Cardiac muscle cell (in vitro differentiated cells and primary cell): Measurements from ENCODE around the gene PNPLA6. TPM values are rescaled to one million over a fixed set of nuclear protein-coding genes. Genes with fewer than 3 reads are reported as not detected.

Experiments
- DNase-seq, 2 donors: peaks; one replicate each; pipeline versions ENCODE4 v3.0.0 to v3.0.0-alpha.2; 2010 to 2017; ENCODE audit warnings: low read depth in 1 of 2, low spot score in 1 of 2
- H3K27ac ChIP-seq: fragments of 200-600 bp; sonication (generic); 2 replicates; pipeline ENCODE4 v1.5.1; 2016
- H3K27me3 ChIP-seq: fragments of 200-600 bp; sonication (generic); 2 replicates; pipeline ENCODE4 v1.6.0; 2016; ENCODE audit warnings: control low read depth
- H3K36me3 ChIP-seq: fragments of 200-600 bp; sonication (generic); 2 replicates; pipeline ENCODE4 v1.5.1; 2016; ENCODE audit warnings: control low read depth
- H3K4me1 ChIP-seq: fragments of 200-600 bp; sonication (generic); 2 replicates; pipeline ENCODE4 v1.8.1; 2017; ENCODE audit warnings: low read depth, mild to moderate bottlenecking, mixed run types
- H3K4me3 ChIP-seq: fragments of 200-600 bp; sonication (generic); 2 replicates; pipeline ENCODE4 v1.5.1; 2016; ENCODE audit warnings: mild to moderate bottlenecking
- H3K9me3 ChIP-seq: fragments of 200-600 bp; sonication (generic); 2 replicates; pipeline ENCODE4 v1.5.1; 2017; ENCODE audit warnings: low read depth, mild to moderate bottlenecking, control low read depth
- polyA plus RNA-seq: library from polyadenylated mRNA; unstranded; fragments of >200 nt; fragmentation: Nextera tagmentation; extraction: Ambion mirVana; gene quantifications from 2 replicates; pipeline ENCODE4 v1.2.1, GENCODE V29; 2016
- total RNA-seq: library from RNA; depleted of rRNA; stranded (reverse); fragments of >200 nt; gene quantifications from 2 replicates; pipeline ENCODE4 v1.2.3, GENCODE V29; 2016
- TF ChIP-seq, protein P1 (sequence below): IDR thresholded peaks from 2 replicates; pipeline ENCODE4 v1.5.1; 2012; ENCODE audit warnings: low read depth, mild to moderate bottlenecking, low read length

The PNPLA6 gene
- total and polyA plus RNA-seq, 2 experiments from 2014 or later, result 29.3 to 56.4 TPM

GRCh38 chr19:7606289-7606688 is 70.8 kb downstream of the PNPLA6 start:
- Histone ChIP-seq H3K36me3 (no peaks in the 10 kb centered on the region), H3K27me3 (no peaks in the 10 kb centered on the region), H3K27ac (no peak overlapping the region), H3K9me3 (no peaks in the 10 kb centered on the region), H3K4me1 (no peaks in the 10 kb centered on the region), H3K4me3 (no peak overlapping the region)
- DNase-seq, result no peak
- TF ChIP-seq, protein P1, sequence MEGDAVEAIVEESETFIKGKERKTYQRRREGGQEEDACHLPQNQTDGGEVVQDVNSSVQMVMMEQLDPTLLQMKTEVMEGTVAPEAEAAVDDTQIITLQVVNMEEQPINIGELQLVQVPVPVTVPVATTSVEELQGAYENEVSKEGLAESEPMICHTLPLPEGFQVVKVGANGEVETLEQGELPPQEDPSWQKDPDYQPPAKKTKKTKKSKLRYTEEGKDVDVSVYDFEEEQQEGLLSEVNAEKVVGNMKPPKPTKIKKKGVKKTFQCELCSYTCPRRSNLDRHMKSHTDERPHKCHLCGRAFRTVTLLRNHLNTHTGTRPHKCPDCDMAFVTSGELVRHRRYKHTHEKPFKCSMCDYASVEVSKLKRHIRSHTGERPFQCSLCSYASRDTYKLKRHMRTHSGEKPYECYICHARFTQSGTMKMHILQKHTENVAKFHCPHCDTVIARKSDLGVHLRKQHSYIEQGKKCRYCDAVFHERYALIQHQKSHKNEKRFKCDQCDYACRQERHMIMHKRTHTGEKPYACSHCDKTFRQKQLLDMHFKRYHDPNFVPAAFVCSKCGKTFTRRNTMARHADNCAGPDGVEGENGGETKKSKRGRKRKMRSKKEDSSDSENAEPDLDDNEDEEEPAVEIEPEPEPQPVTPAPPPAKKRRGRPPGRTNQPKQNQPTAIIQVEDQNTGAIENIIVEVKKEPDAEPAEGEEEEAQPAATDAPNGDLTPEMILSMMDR, result no peak

GRCh38 chr19:7607212-7607873 is 71.8 kb downstream of the PNPLA6 start:
- TF ChIP-seq, protein P1, result no peak
- Histone ChIP-seq H3K27ac (no peak overlapping the region), H3K36me3 (no peaks in the 10 kb centered on the region), H3K4me1 (no peaks in the 10 kb centered on the region), H3K9me3 (no peaks in the 10 kb centered on the region), H3K4me3 (no peak overlapping the region), H3K27me3 (no peaks in the 10 kb centered on the region)
- DNase-seq, result no peak

DNA sequence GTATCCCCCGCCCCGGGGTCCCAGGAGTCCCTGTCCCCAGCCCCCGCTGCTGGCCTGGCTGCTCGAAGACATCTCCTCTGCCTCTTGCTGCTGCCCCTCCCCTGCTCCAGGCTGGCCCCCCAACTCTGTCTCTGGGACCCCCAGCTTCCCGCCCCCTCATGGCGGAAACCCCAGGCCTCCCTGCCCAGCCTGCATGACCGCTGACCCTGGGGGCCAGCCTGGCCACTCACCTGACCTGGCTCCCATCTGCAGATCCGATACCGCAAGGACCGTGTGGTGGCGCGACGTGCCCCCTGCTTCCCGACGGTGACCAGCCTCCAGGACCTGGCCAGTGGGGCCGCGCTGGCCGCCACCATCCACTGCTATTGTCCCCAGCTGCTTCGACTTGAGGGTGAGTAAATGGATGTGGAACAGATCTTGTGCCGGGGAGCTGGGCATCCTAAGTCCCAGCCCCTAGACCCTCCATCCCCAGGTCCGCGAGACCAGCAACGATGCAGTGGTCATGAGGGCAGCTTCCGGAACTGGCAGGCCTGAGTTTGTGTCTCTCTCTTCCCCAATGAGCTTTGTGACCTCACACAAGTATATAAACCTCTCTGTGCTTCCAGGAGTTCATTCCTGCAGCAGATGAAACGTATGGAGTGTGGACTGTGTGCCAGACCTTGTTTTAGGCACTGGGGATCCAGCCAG is 72.5 kb downstream of the PNPLA6 start:
- H3K27ac ChIP-seq, result no peak overlapping the region
- no peaks in the 10 kb centered on the region for H3K27me3 ChIP-seq
- no peaks in the 10 kb centered on the region for H3K36me3 ChIP-seq
- TF ChIP-seq, protein P1, result no peak
- no peaks in the 10 kb centered on the region for H3K9me3 ChIP-seq
- no peaks in the 10 kb centered on the region for H3K4me1 ChIP-seq
- DNase-seq, result no peak
- H3K4me3 ChIP-seq, result no peak overlapping the region

DNA sequence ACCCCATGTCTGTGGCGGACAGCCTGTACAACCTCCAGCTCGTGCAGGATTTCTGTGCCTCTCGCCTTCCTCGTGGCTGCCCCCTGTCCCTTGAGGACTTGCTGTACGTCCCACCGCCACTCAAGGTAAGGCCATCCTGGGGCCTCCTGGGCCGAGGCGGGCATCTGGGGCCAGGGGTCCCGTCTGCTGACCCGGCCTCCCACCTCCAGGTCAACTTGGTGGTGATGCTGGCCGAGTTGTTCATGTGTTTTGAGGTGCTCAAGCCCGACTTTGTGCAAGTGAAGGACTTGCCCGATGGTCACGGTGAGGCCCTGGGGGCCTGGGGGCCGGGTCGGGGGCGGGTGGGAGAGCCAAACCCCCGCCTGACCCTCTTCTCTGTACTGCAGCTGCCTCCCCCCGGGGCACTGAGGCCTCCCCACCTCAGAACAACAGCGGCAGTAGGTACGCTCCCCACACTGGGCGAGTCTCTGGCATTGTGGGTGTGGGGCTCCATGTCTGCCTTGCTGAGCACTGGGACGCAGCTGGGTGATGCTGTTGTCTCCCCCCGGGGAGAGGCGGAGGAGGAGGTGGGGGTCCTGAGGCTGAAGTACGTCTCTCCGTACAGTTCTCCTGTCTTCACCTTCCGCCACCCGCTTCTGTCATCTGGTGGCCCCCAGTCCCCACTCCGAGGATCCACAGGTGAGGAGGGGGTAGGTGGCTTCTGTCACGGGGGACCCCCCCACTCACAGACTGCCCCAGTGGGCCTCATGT is 75.1 kb downstream of the PNPLA6 start:
- Histone ChIP-seq H3K4me3 (no peak overlapping the region), H3K4me1 (no peaks in the 10 kb centered on the region), H3K36me3 (no peaks in the 10 kb centered on the region), H3K27ac (no peak overlapping the region), H3K27me3 (no peaks in the 10 kb centered on the region), H3K9me3 (no peaks in the 10 kb centered on the region)
- TF ChIP-seq, protein P1, result no peak
- DNase-seq, result no peak

Other genes with a start within 250 kb of the PNPLA6 start
- gene INSR, start 241.3 kb upstream of the PNPLA6 start, total RNA-seq, result 27.8 and 34.9 TPM in 2 replicates
- gene INSR, start 241.3 kb upstream of the PNPLA6 start, polyA plus RNA-seq, result 7.0 and 8.6 TPM in 2 replicates
- gene ARHGEF18, start 186.8 kb upstream of the PNPLA6 start, total RNA-seq, result 26.2 and 31.9 TPM in 2 replicates
- gene ARHGEF18, start 186.8 kb upstream of the PNPLA6 start, polyA plus RNA-seq, result 12.3 and 16.8 TPM in 2 replicates
- 5.5 and 6.5 TPM in 2 replicates for gene PEX11G, start 46.7 kb upstream of the PNPLA6 start, total RNA-seq
- gene PEX11G, start 46.7 kb upstream of the PNPLA6 start, polyA plus RNA-seq, result 6.1 and 11.2 TPM in 2 replicates
- gene ZNF358, start 19.6 kb upstream of the PNPLA6 start, total RNA-seq, result 95.1 and 99.6 TPM in 2 replicates
- 35.4 and 40.7 TPM in 2 replicates for gene ZNF358, start 19.6 kb upstream of the PNPLA6 start, polyA plus RNA-seq
- 5.8 and 6.9 TPM in 2 replicates for gene MCOLN1, start 13.1 kb upstream of the PNPLA6 start, total RNA-seq
- gene MCOLN1, start 13.1 kb upstream of the PNPLA6 start, polyA plus RNA-seq, result 13.7 and 24.7 TPM in 2 replicates
- 10.6 and 10.8 TPM in 2 replicates for gene CAMSAP3, start 60.1 kb downstream of the PNPLA6 start, total RNA-seq
- gene CAMSAP3, start 60.1 kb downstream of the PNPLA6 start, polyA plus RNA-seq, result 10.4 and 13.5 TPM in 2 replicates
- gene XAB2, start 93.8 kb downstream of the PNPLA6 start, total RNA-seq, result 62.0 and 81.5 TPM in 2 replicates
- gene XAB2, start 93.8 kb downstream of the PNPLA6 start, polyA plus RNA-seq, result 27.5 and 37.1 TPM in 2 replicates
- gene PET100, start 94.1 kb downstream of the PNPLA6 start, total RNA-seq, result 14.9 and 25.0 TPM in 2 replicates
- 369 and 404 TPM in 2 replicates for gene PET100, start 94.1 kb downstream of the PNPLA6 start, polyA plus RNA-seq
- gene PCP2, start 98.0 kb downstream of the PNPLA6 start, total RNA-seq, result 0.51 and 2.7 TPM in 2 replicates
- gene PCP2, start 98.0 kb downstream of the PNPLA6 start, polyA plus RNA-seq, result 0.34 and 0.70 TPM in 2 replicates
- gene STXBP2, start 101.4 kb downstream of the PNPLA6 start, total RNA-seq, result 16.0 and 33.6 TPM in 2 replicates
- 32.7 and 51.2 TPM in 2 replicates for gene STXBP2, start 101.4 kb downstream of the PNPLA6 start, polyA plus RNA-seq
- gene RETN, start 133.3 kb downstream of the PNPLA6 start, total RNA-seq, result not detected in 2 replicates
- not detected in 2 replicates for gene RETN, start 133.3 kb downstream of the PNPLA6 start, polyA plus RNA-seq
- gene MCEMP1, start 141.4 kb downstream of the PNPLA6 start, total RNA-seq, result not detected in 2 replicates
- not detected in 2 replicates for gene MCEMP1, start 141.4 kb downstream of the PNPLA6 start, polyA plus RNA-seq
- 95.9 and 96.2 TPM in 2 replicates for gene TRAPPC5, start 145.1 kb downstream of the PNPLA6 start, total RNA-seq
- 111 and 120 TPM in 2 replicates for gene TRAPPC5, start 145.1 kb downstream of the PNPLA6 start, polyA plus RNA-seq
- not detected in 2 replicates for gene FCER2, start 166.4 kb downstream of the PNPLA6 start, total RNA-seq
- 0.39 TPM in 1 of 2 replicates, not detected in the other for gene FCER2, start 166.4 kb downstream of the PNPLA6 start, polyA plus RNA-seq
- gene CLEC4G, start 196.4 kb downstream of the PNPLA6 start, total RNA-seq, result not detected in 2 replicates
- gene CLEC4G, start 196.4 kb downstream of the PNPLA6 start, polyA plus RNA-seq, result not detected in 2 replicates
- not detected in 2 replicates for gene CD209, start 211.8 kb downstream of the PNPLA6 start, total RNA-seq
- not detected in 2 replicates for gene CD209, start 211.8 kb downstream of the PNPLA6 start, polyA plus RNA-seq
- 0.54 TPM in 1 of 2 replicates, not detected in the other for gene CLEC4M, start 227.5 kb downstream of the PNPLA6 start, total RNA-seq
- gene CLEC4M, start 227.5 kb downstream of the PNPLA6 start, polyA plus RNA-seq, result 0.48 TPM in 1 of 2 replicates, not detected in the other